ENCODE measurements around the gene TF. TPM values are rescaled to one million over a fixed set of nuclear protein-coding genes. Genes with fewer than 3 reads are reported as not detected.

TF gene
- total RNA-seq, 1 experiment from 2014 or later: 0.09 TPM

GRCh38 chr3:133840767-133841166 lies 94.6 kb downstream of the TF start:
- Histone ChIP-seq H3K4ac (ENCODE audit: low read depth, low read length) (no peak overlapping the region), H3K18ac (ENCODE audit: insufficient read length, low read depth, low read length) (no peak overlapping the region), H2BK5ac (ENCODE audit: insufficient read length, low read length) (no peak overlapping the region), H3K79me2 (ENCODE audit: insufficient read depth, low read length) (no peaks in the 10 kb centered on the region), H4K91ac (ENCODE audit: insufficient read length, low read depth, low read length) (no peak overlapping the region), H3K4me2 (ENCODE audit: insufficient read depth, insufficient read length, low read length) (no peak overlapping the region), H3K27ac (ENCODE audit: insufficient read length, low read depth, low read length) (no peak overlapping the region), H3K23ac (ENCODE audit: insufficient read length, low read depth, low read length) (no peak overlapping the region), H3K9ac (ENCODE audit: extremely low read depth, insufficient read length, low read length) (no peak overlapping the region), H3K23me2 (ENCODE audit: insufficient read length, low read depth, low read length, poor library complexity, severe bottlenecking) (no peaks in the 10 kb centered on the region), H2BK15ac (ENCODE audit: low read depth, low read length) (no peak overlapping the region), H3K27me3 (ENCODE audit: insufficient read depth, low read length) (no peaks in the 10 kb centered on the region), H2AK5ac (ENCODE audit: insufficient read length, low read length) (no peak overlapping the region), H2BK20ac (ENCODE audit: low read depth, low read length, poor library complexity, severe bottlenecking) (no peak overlapping the region), H3K4me1 (ENCODE audit: insufficient read depth, low read length) (no peaks in the 10 kb centered on the region), H3K56ac (ENCODE audit: insufficient read length, low read depth, low read length) (no peak overlapping the region), H2BK12ac (ENCODE audit: insufficient read length, low read depth, low read length) (no peak overlapping the region), H3K14ac (ENCODE audit: insufficient read depth, low read length) (no peak overlapping the region), H2AFZ (ENCODE audit: low read length) (no peak overlapping the region), H3T11ph (ENCODE audit: low read length) (no peak overlapping the region), H3K79me1 (ENCODE audit: insufficient read depth, low read depth, low read length, poor library complexity, severe bottlenecking) (no peaks in the 10 kb centered on the region), H3K9me3 (ENCODE audit: control insufficient read depth, low read depth, low read length) (no peaks in the 10 kb centered on the region), H4K20me1 (ENCODE audit: control insufficient read depth, insufficient read depth, insufficient read length) (no peaks in the 10 kb centered on the region), H4K5ac (ENCODE audit: insufficient read length, low read depth, low read length) (no peak overlapping the region), H2BK120ac (ENCODE audit: low read depth, low read length, poor library complexity, severe bottlenecking) (no peak overlapping the region), H4K8ac (replicated peaks; ENCODE audit: insufficient read length, low read depth, low read length) (no peak overlapping the region)
- no peak for TF ChIP-seq CTCF (conservative IDR thresholded peaks at IDR 0.05)
- Mint-ChIP-seq H3K9me3 (no peaks in the 10 kb centered on the region), H3K27me3 (ENCODE audit: low read depth) (no peaks in the 10 kb centered on the region; the same call in 1 of the 2 replicates), H3K36me3 (ENCODE audit: insufficient read depth in 1 of 3, low read depth in 3 of 3) (peaks cover 0 to 3% (median 0%) of the 10 kb centered on the region in 3 experiments; a peak in 1 of 7 replicates), H3K4me3 (no peak overlapping the region), H3K4me1 (peaks cover 5 to 6% of the 10 kb centered on the region in 2 experiments; a peak in 1 of 4 replicates), H3K27ac (no peak overlapping the region)
- WGBS (ENCODE audit: extremely low coverage, insufficient read length, low lambda C conversion rate): no CpG with 5 or more reads among the region's 6 CpGs
- no peak for DNase-seq

All from H9 (cell line).